ENCODE results near the gene ZKSCAN4. TPM values are rescaled to one million over a fixed set of nuclear protein-coding genes. Genes with fewer than 3 reads are reported as not detected.

Gene ZKSCAN4
- total RNA-seq, 1 donor from 2014 or later: 3.9 TPM

- peak within 1 kb of the TSS; percentile 82 for H3K4me2 ChIP-seq (ENCODE audit: low read length)
- no peaks in the 10 kb centered on the region for H3K4me1 Mint-ChIP-seq (ENCODE audit: low read depth, unreplicated experiment)
Measured at GRCh38 chr6:28258877-28259777, 7.1 kb upstream of the ZKSCAN4 start, which contains the start of gene NKAPL. NKAPL (plus strand) TSS chr6:28259297; CDS start chr6:28259372, 75 bp downstream.

GRCh38 chr6:28257042-28257441 lies 5.0 kb upstream of the ZKSCAN4 start:
- Mint-ChIP-seq H3K4me3 (ENCODE audit: unreplicated experiment) (no peak overlapping the region), H3K27ac (ENCODE audit: unreplicated experiment) (no peak overlapping the region), H3K27me3 (ENCODE audit: low read depth, unreplicated experiment) (peaks cover 8% of the 10 kb centered on the region), H3K4me1 (ENCODE audit: low read depth, unreplicated experiment) (peaks cover 4% of the 10 kb centered on the region), H3K9me3 (ENCODE audit: unreplicated experiment) (no peaks in the 10 kb centered on the region), H3K36me3 (ENCODE audit: low read depth, unreplicated experiment) (no peaks in the 10 kb centered on the region)
- Histone ChIP-seq H3K4me2 (ENCODE audit: low read length) (no peak overlapping the region), H3K27me3 (ENCODE audit: insufficient read depth, low read length) (peaks cover 5% of the 10 kb centered on the region), H4K20me1 (ENCODE audit: insufficient read depth, low read length) (no peaks in the 10 kb centered on the region), H3K4me1 (ENCODE audit: insufficient read depth, low read length) (peaks cover 6% of the 10 kb centered on the region), H3K27ac (ENCODE audit: low read depth, low read length) (no peak overlapping the region), H3K9me3 (ENCODE audit: insufficient read depth, low read depth, low read length) (peaks cover 15% of the 10 kb centered on the region), H3K4me3 (ENCODE audit: insufficient read depth, low read depth, low read length) (no peak overlapping the region), H3K9ac (ENCODE audit: low read length) (no peak overlapping the region), H2AFZ (ENCODE audit: low read depth, low read length) (no peak overlapping the region), H3K79me2 (ENCODE audit: insufficient read depth, low read length) (peaks cover under 1% of the 10 kb centered on the region), H3K36me3 (ENCODE audit: insufficient read depth, low read length) (no peaks in the 10 kb centered on the region)
- TF ChIP-seq EZH2 (IDR thresholded peaks at IDR 0.05; ENCODE audit: insufficient read depth, low read length) (no peak), CTCF (IDR thresholded peaks at IDR 0.05; ENCODE audit: insufficient read depth, low read depth, low read length) (no peak)
- DNase-seq (ENCODE audit: low read depth): no peak
- FAIRE-seq: no peak

More at GRCh38 chr6:28258877-28259777, 7.1 kb upstream of the ZKSCAN4 start, which contains the start of gene NKAPL:
- peak; percentile 51 for DNase-seq (ENCODE audit: low read depth)
- Histone ChIP-seq H2AFZ (ENCODE audit: low read depth, low read length) (peak within 1 kb of the TSS; percentile 97), H3K27me3 (ENCODE audit: insufficient read depth, low read length) (peaks cover 5% of the 10 kb centered on the region), H3K4me3 (ENCODE audit: insufficient read depth, low read depth, low read length) (peak within 1 kb of the TSS; percentile 62), H3K9me3 (ENCODE audit: insufficient read depth, low read depth, low read length) (peaks cover 15% of the 10 kb centered on the region), H4K20me1 (ENCODE audit: insufficient read depth, low read length) (no peaks in the 10 kb centered on the region), H3K36me3 (ENCODE audit: insufficient read depth, low read length) (no peaks in the 10 kb centered on the region), H3K27ac (ENCODE audit: low read depth, low read length) (no peak within 1 kb of the TSS), H3K4me1 (ENCODE audit: insufficient read depth, low read length) (no peaks in the 10 kb centered on the region), H3K9ac (ENCODE audit: low read length) (no peak within 1 kb of the TSS), H3K79me2 (ENCODE audit: insufficient read depth, low read length) (no peaks in the 10 kb centered on the region)
- no peak for TF ChIP-seq CTCF (IDR thresholded peaks at IDR 0.05; ENCODE audit: insufficient read depth, low read depth, low read length)
- no peak for TF ChIP-seq EZH2 (IDR thresholded peaks at IDR 0.05; ENCODE audit: insufficient read depth, low read length)
- no peak within 1 kb of the TSS for H3K4me3 Mint-ChIP-seq (ENCODE audit: unreplicated experiment)
- no peak within 1 kb of the TSS for H3K27ac Mint-ChIP-seq (ENCODE audit: unreplicated experiment)
- no peaks in the 10 kb centered on the region for H3K9me3 Mint-ChIP-seq (ENCODE audit: unreplicated experiment)
- peak; percentile 34 for FAIRE-seq
- H3K27me3 Mint-ChIP-seq (ENCODE audit: low read depth, unreplicated experiment): peaks cover 8% of the 10 kb centered on the region
- H3K36me3 Mint-ChIP-seq (ENCODE audit: low read depth, unreplicated experiment): no peaks in the 10 kb centered on the region

GRCh38 chr6:28254121-28254519 lies 2.1 kb upstream of the ZKSCAN4 start:
- H3K4me3 ChIP-seq (ENCODE audit: insufficient read depth, low read depth, low read length): no peak overlapping the region
- H3K9ac ChIP-seq (ENCODE audit: low read length): no peak overlapping the region
- Mint-ChIP-seq H3K27ac (ENCODE audit: unreplicated experiment) (no peak overlapping the region), H3K27me3 (ENCODE audit: low read depth, unreplicated experiment) (peaks cover 3% of the 10 kb centered on the region), H3K9me3 (ENCODE audit: unreplicated experiment) (no peaks in the 10 kb centered on the region), H3K4me1 (ENCODE audit: low read depth, unreplicated experiment) (peaks cover 9% of the 10 kb centered on the region), H3K36me3 (ENCODE audit: low read depth, unreplicated experiment) (no peaks in the 10 kb centered on the region), H3K4me3 (ENCODE audit: unreplicated experiment) (no peak overlapping the region)
- H3K79me2 ChIP-seq (ENCODE audit: insufficient read depth, low read length): peaks cover 15% of the 10 kb centered on the region
- no peaks in the 10 kb centered on the region for H3K36me3 ChIP-seq (ENCODE audit: insufficient read depth, low read length)
- H3K4me1 ChIP-seq (ENCODE audit: insufficient read depth, low read length): peaks cover 11% of the 10 kb centered on the region
- no peaks in the 10 kb centered on the region for H4K20me1 ChIP-seq (ENCODE audit: insufficient read depth, low read length)
- TF ChIP-seq CTCF (IDR thresholded peaks at IDR 0.05; ENCODE audit: insufficient read depth, low read depth, low read length) (no peak), EZH2 (IDR thresholded peaks at IDR 0.05; ENCODE audit: insufficient read depth, low read length) (no peak)
- FAIRE-seq (no peak), DNase-seq (ENCODE audit: low read depth) (no peak)
- no peak overlapping the region for H3K27ac ChIP-seq (ENCODE audit: low read depth, low read length)
- H2AFZ ChIP-seq (ENCODE audit: low read depth, low read length): no peak overlapping the region
- peaks cover 5% of the 10 kb centered on the region for H3K9me3 ChIP-seq (ENCODE audit: insufficient read depth, low read depth, low read length)
- H3K27me3 ChIP-seq (ENCODE audit: insufficient read depth, low read length): no peaks in the 10 kb centered on the region
- no peak overlapping the region for H3K4me2 ChIP-seq (ENCODE audit: low read length)
